ENCODE measurements around the gene ZBTB4.

Gene ZBTB4

GRCh38 chr17:7479213-7480088 is at the start of gene ZBTB4:
Gene ZBTB4, minus strand, starts transcription at chr17:7479631. Its CDS starts 12,830 bp downstream, at chr17:7466801.
- peak; percentile 74 for DNase-seq

GRCh38 chr17:7528842-7529241 is 49.4 kb upstream of the ZBTB4 start:
- no peak for DNase-seq

GRCh38 chr17:7523033-7523432 is 43.6 kb upstream of the ZBTB4 start:
- peak; percentile 70 for DNase-seq

- peak; percentile 24 for DNase-seq
Observed at GRCh38 chr17:7515911-7516610, 36.6 kb upstream of the ZBTB4 start.

GRCh38 chr17:7513850-7514419 is 34.5 kb upstream of the ZBTB4 start:
- DNase-seq, result no peak

GRCh38 chr17:7512824-7513540 is 33.6 kb upstream of the ZBTB4 start:
- DNase-seq, result no peak

- no peak for DNase-seq
Observed at GRCh38 chr17:7512105-7512504, 32.7 kb upstream of the ZBTB4 start.

- no peak for DNase-seq
Observed at GRCh38 chr17:7511108-7511507, 31.7 kb upstream of the ZBTB4 start.

- DNase-seq, result no peak
Observed at GRCh38 chr17:7509937-7510336, 30.5 kb upstream of the ZBTB4 start.

- no peak for DNase-seq
Observed at GRCh38 chr17:7508846-7509245, 29.4 kb upstream of the ZBTB4 start.

GRCh38 chr17:7508145-7508544 is 28.7 kb upstream of the ZBTB4 start:
- DNase-seq, result no peak

- DNase-seq, result no peak
Observed at GRCh38 chr17:7503521-7503920, 24.1 kb upstream of the ZBTB4 start.

GRCh38 chr17:7502987-7503386 is 23.6 kb upstream of the ZBTB4 start:
- DNase-seq, result peak; percentile 42

- no peak for DNase-seq
Observed at GRCh38 chr17:7502171-7502847, 22.9 kb upstream of the ZBTB4 start.

- no peak for DNase-seq
Observed at GRCh38 chr17:7501729-7502128, 22.3 kb upstream of the ZBTB4 start.

GRCh38 chr17:7499161-7499560 is 19.7 kb upstream of the ZBTB4 start:
- DNase-seq, result no peak

GRCh38 chr17:7497636-7498035 is 18.2 kb upstream of the ZBTB4 start:
- no peak for DNase-seq

- no peak for DNase-seq
Observed at GRCh38 chr17:7497228-7497627, 17.8 kb upstream of the ZBTB4 start.

- no peak for DNase-seq
Observed at GRCh38 chr17:7496470-7497183, 17.2 kb upstream of the ZBTB4 start.

- DNase-seq, result no peak
Observed at GRCh38 chr17:7495906-7496434, 16.5 kb upstream of the ZBTB4 start.

GRCh38 chr17:7493941-7494340 is 14.5 kb upstream of the ZBTB4 start:
- DNase-seq, result no peak

- DNase-seq, result no peak
Observed at GRCh38 chr17:7491583-7491982, 12.2 kb upstream of the ZBTB4 start.
